DND-41 (cell line): ENCODE data around the gene ZNF576.
A peak's percentile ranks its signal among the peaks of the same experiment; 100 is the strongest.

Source experiments
- ATAC-seq: fragments of 200-7000 bp; cut with Tn5 transposase; 3 replicates; pipeline ENCODE4 v1.9.1; 2021; ENCODE audit warnings: low read depth; ENCODE audit not compliant: insufficient read depth
- DNase-seq: peaks from one replicate; pipeline ENCODE4 v3.0.0-alpha.2; 2020
- H2AFZ ChIP-seq: 2 replicates; pipeline ENCODE4 v1.6.0; 2012; ENCODE audit warnings: low read depth, low read length
- H3K27ac ChIP-seq: 2 replicates; pipeline ENCODE4 v1.5.1; 2012; ENCODE audit warnings: low read length, inconsistent platforms
- H3K27me3 ChIP-seq: fragments of 200-600 bp; sonication (generic); 2 replicates; pipeline ENCODE4 v1.6.0; 2012; ENCODE audit warnings: low read length, mild to moderate bottlenecking, inconsistent platforms; ENCODE audit not compliant: insufficient read depth, poor library complexity
- H3K36me3 ChIP-seq: 2 replicates; pipeline ENCODE4 v1.5.1; 2012; ENCODE audit warnings: low read length, inconsistent platforms; ENCODE audit not compliant: insufficient read depth
- H3K4me1 ChIP-seq: 2 replicates; pipeline ENCODE4 v1.5.1; 2012; ENCODE audit warnings: mild to moderate bottlenecking, low read length; ENCODE audit not compliant: insufficient read depth
- H3K4me2 ChIP-seq: 2 replicates; pipeline ENCODE4 v1.6.0; 2012; ENCODE audit warnings: mild to moderate bottlenecking, moderate library complexity, low read length, inconsistent platforms; ENCODE audit not compliant: insufficient read depth
- H3K4me3 ChIP-seq, 2 experiments: fragments of 200-600 bp in 1 of 2; shearing (Covaris generic) in 1 of 2; 2 replicates each; pipeline ENCODE4 v1.5.1; 2012 to 2016; ENCODE audit warnings: inconsistent platforms in 2 of 2, low read length in 2 of 2, mild to moderate bottlenecking in 2 of 2, low read depth in 1 of 2, moderate library complexity in 1 of 2
- H3K79me2 ChIP-seq: 2 replicates; pipeline ENCODE4 v1.6.0; 2012; ENCODE audit warnings: low read length, inconsistent platforms; ENCODE audit not compliant: insufficient read depth
- H3K9ac ChIP-seq: 2 replicates; pipeline ENCODE4 v1.6.0; 2012; ENCODE audit warnings: low read depth, mild to moderate bottlenecking, inconsistent platforms, low read length, moderate library complexity
- H3K9me3 ChIP-seq: 2 replicates; pipeline ENCODE4 v1.5.1; 2012; ENCODE audit warnings: low read length, moderate library complexity, mild to moderate bottlenecking, inconsistent platforms; ENCODE audit not compliant: insufficient read depth, severe bottlenecking
- H4K20me1 ChIP-seq: 2 replicates; pipeline ENCODE4 v1.6.0; 2012; ENCODE audit warnings: low read length; ENCODE audit not compliant: insufficient read depth
- CTCF ChIP-seq: IDR thresholded peaks from 2 replicates; pipeline ENCODE4 v1.5.1; 2012; ENCODE audit warnings: borderline replicate concordance, low read length, moderate library complexity, mild to moderate bottlenecking; ENCODE audit not compliant: poor library complexity, severe bottlenecking; ENCODE audit errors: extremely low read depth
- EZH2 ChIP-seq: IDR thresholded peaks from 3 replicates; pipeline ENCODE4 v1.6.1; 2012; ENCODE audit warnings: borderline replicate concordance, low read depth, mild to moderate bottlenecking, moderate library complexity, low read length, inconsistent platforms; ENCODE audit not compliant: severe bottlenecking

Gene ZNF576

GRCh38 chr19:43553656-43554055, 42.7 kb upstream of the ZNF576 start:
- ATAC-seq (no peak), DNase-seq (no peak)
- no peak overlapping the region for H3K9ac ChIP-seq
- no peak overlapping the region for H3K4me2 ChIP-seq
- no peak overlapping the region for H2AFZ ChIP-seq
- H3K36me3 ChIP-seq = peaks cover 64% of the 10 kb centered on the region
- H4K20me1 ChIP-seq = peaks cover 8% of the 10 kb centered on the region; the same call in 1 of the 2 replicates
- H3K9me3 ChIP-seq = no peaks in the 10 kb centered on the region
- H3K27ac ChIP-seq = no peak overlapping the region
- no peaks in the 10 kb centered on the region for H3K79me2 ChIP-seq
- H3K27me3 ChIP-seq = no peaks in the 10 kb centered on the region
- TF ChIP-seq EZH2 (no peak), CTCF (no peak)
- H3K4me3 ChIP-seq = no peak overlapping the region
- H3K4me1 ChIP-seq = no peaks in the 10 kb centered on the region

- Histone ChIP-seq H3K9me3 (no peaks in the 10 kb centered on the region), H3K4me1 (no peaks in the 10 kb centered on the region), H3K36me3 (peaks cover 61% of the 10 kb centered on the region), H2AFZ (no peak overlapping the region), H3K27me3 (no peaks in the 10 kb centered on the region), H3K9ac (no peak overlapping the region), H3K79me2 (no peaks in the 10 kb centered on the region), H3K27ac (no peak overlapping the region), H4K20me1 (peaks cover 8% of the 10 kb centered on the region; the same call in 1 of the 2 replicates), H3K4me2 (no peak overlapping the region), H3K4me3 (no peak overlapping the region)
- ATAC-seq (no peak), DNase-seq (no peak)
- TF ChIP-seq EZH2 (no peak), CTCF (no peak)
These were observed 42.0 kb upstream of the ZNF576 start for GRCh38 chr19:43554317-43554895.

- no peak overlapping the region for H3K4me3 ChIP-seq
- H3K4me2 ChIP-seq = no peak overlapping the region
- ATAC-seq (peak; percentile 96), DNase-seq (peak; percentile 82)
- TF ChIP-seq CTCF (peak; percentile 91), EZH2 (no peak)
- H3K36me3 ChIP-seq = peaks cover 61% of the 10 kb centered on the region
- no peak overlapping the region for H3K9ac ChIP-seq
- no peaks in the 10 kb centered on the region for H3K27me3 ChIP-seq
- no peaks in the 10 kb centered on the region for H3K9me3 ChIP-seq
- no peak overlapping the region for H2AFZ ChIP-seq
- H3K27ac ChIP-seq = no peak overlapping the region
- peaks cover 8% of the 10 kb centered on the region; the same call in 1 of the 2 replicates for H4K20me1 ChIP-seq
- no peaks in the 10 kb centered on the region for H3K4me1 ChIP-seq
- no peaks in the 10 kb centered on the region for H3K79me2 ChIP-seq
These were observed 41.1 kb upstream of the ZNF576 start for GRCh38 chr19:43555185-43555770.
